ENCODE measurements around the gene PCAT7. TPM values are rescaled to one million over a fixed set of nuclear protein-coding genes. Genes with fewer than 3 reads are reported as not detected.

PCAT7 gene
- total RNA-seq, 1 donor from 2014 or later, result 5.2 TPM

DNA sequence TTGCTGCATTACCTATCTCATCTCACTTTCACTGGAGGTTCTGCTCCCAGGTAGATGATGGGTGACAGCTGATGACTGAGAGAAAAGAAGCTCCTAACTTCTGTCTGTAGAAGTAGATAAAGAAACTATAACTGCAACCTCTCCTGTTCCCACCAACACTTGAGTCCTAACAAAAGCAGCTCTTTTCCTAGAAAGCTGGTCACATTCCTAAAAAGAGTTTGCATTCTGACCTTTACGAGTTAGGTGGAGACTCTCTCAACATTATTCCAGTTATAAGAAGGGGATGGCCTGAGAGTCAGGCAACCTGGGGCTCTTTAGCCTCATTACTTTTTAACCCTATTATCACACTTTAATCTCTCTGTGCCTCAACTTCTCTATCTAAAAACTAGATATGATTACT lies 8.9 kb upstream of the PCAT7 start:
- Histone ChIP-seq H3K4me3 (ENCODE audit: insufficient read depth, low read depth, low read length) (no peak overlapping the region), H3K27ac (ENCODE audit: low read depth, low read length) (no peak overlapping the region), H3K9me3 (ENCODE audit: insufficient read depth, low read depth, low read length) (no peaks in the 10 kb centered on the region), H3K4me2 (ENCODE audit: low read length) (no peak overlapping the region), H3K9ac (ENCODE audit: low read length) (no peak overlapping the region), H4K20me1 (ENCODE audit: insufficient read depth, low read length) (no peaks in the 10 kb centered on the region), H3K27me3 (ENCODE audit: insufficient read depth, low read length) (peaks cover 3% of the 10 kb centered on the region), H3K4me1 (ENCODE audit: insufficient read depth, low read length) (no peaks in the 10 kb centered on the region), H2AFZ (ENCODE audit: low read depth, low read length) (no peak overlapping the region), H3K79me2 (ENCODE audit: insufficient read depth, low read length) (no peaks in the 10 kb centered on the region), H3K36me3 (ENCODE audit: insufficient read depth, low read length) (no peaks in the 10 kb centered on the region)
- peaks cover 4% of the 10 kb centered on the region for H3K4me1 Mint-ChIP-seq (ENCODE audit: low read depth, unreplicated experiment)
- TF ChIP-seq, protein P1, sequence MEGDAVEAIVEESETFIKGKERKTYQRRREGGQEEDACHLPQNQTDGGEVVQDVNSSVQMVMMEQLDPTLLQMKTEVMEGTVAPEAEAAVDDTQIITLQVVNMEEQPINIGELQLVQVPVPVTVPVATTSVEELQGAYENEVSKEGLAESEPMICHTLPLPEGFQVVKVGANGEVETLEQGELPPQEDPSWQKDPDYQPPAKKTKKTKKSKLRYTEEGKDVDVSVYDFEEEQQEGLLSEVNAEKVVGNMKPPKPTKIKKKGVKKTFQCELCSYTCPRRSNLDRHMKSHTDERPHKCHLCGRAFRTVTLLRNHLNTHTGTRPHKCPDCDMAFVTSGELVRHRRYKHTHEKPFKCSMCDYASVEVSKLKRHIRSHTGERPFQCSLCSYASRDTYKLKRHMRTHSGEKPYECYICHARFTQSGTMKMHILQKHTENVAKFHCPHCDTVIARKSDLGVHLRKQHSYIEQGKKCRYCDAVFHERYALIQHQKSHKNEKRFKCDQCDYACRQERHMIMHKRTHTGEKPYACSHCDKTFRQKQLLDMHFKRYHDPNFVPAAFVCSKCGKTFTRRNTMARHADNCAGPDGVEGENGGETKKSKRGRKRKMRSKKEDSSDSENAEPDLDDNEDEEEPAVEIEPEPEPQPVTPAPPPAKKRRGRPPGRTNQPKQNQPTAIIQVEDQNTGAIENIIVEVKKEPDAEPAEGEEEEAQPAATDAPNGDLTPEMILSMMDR (IDR thresholded peaks at IDR 0.05; ENCODE audit: insufficient read depth, low read depth, low read length), result no peak
- TF ChIP-seq EZH2 (IDR thresholded peaks at IDR 0.05; ENCODE audit: insufficient read depth, low read length), result no peak
- FAIRE-seq, result no peak
- no peaks in the 10 kb centered on the region for H3K9me3 Mint-ChIP-seq (ENCODE audit: unreplicated experiment)
- H3K36me3 Mint-ChIP-seq (ENCODE audit: low read depth, unreplicated experiment), result peaks cover 7% of the 10 kb centered on the region
- peaks cover under 1% of the 10 kb centered on the region for H3K27me3 Mint-ChIP-seq (ENCODE audit: low read depth, unreplicated experiment)
- DNase-seq (ENCODE audit: low read depth), result no peak
- H3K27ac Mint-ChIP-seq (ENCODE audit: unreplicated experiment), result no peak overlapping the region
- no peak overlapping the region for H3K4me3 Mint-ChIP-seq (ENCODE audit: unreplicated experiment)

DNA sequence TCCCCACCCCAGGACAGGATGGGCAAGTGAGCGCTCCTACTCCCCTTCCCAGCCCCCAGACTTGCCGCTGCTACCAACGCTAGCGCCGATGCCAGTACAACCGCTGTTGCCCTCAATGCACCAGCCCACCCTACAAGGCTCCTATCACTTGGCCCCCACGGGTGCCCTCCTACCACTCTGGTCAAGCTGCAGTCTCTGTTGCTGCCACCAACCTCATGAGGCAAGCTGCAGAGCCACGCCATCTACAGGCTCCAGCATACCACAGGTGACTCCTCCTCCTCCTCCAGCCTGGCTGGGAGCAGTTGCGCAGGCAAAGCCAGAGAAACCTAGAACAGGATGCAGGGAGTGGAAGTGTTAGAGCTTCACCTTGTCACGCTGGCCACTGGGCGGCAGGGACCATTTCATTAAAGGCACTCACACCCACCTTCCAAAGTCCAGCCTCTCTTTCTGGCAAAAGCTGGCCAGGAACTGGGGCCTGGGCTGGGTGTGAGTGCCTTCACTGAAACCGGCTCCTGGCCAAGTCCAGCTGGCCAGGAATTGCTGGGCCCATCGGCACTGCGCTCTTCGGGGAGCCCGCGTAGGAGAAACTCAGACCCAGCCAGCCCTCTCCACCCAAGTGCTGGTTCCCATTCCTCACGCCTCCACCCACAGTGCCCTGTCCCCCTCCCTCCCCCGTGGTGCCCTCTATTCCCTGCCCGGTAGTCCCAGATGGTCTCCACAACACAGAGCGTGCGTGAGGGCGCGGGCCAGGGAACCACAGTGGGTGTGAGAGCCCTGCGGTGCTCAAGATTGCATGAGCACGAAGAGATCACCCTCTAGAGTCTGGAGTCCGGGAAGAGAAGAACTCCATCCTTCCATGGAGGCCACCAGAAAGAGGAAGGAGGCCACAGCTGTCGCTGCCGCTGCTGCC lies 1.6 kb upstream of the PCAT7 start:
- H3K79me2 ChIP-seq (ENCODE audit: insufficient read depth, low read length), result no peaks in the 10 kb centered on the region
- Mint-ChIP-seq H3K9me3 (ENCODE audit: unreplicated experiment) (no peaks in the 10 kb centered on the region), H3K27me3 (ENCODE audit: low read depth, unreplicated experiment) (peaks cover 4% of the 10 kb centered on the region), H3K4me1 (ENCODE audit: low read depth, unreplicated experiment) (peaks cover 13% of the 10 kb centered on the region), H3K4me3 (ENCODE audit: unreplicated experiment) (no peak overlapping the region), H3K27ac (ENCODE audit: unreplicated experiment) (no peak overlapping the region), H3K36me3 (ENCODE audit: low read depth, unreplicated experiment) (peaks cover 8% of the 10 kb centered on the region)
- no peak overlapping the region for H2AFZ ChIP-seq (ENCODE audit: low read depth, low read length)
- H4K20me1 ChIP-seq (ENCODE audit: insufficient read depth, low read length), result no peaks in the 10 kb centered on the region
- no peak overlapping the region for H3K27ac ChIP-seq (ENCODE audit: low read depth, low read length)
- no peak for DNase-seq (ENCODE audit: low read depth)
- no peak overlapping the region for H3K9ac ChIP-seq (ENCODE audit: low read length)
- H3K36me3 ChIP-seq (ENCODE audit: insufficient read depth, low read length), result no peaks in the 10 kb centered on the region
- no peak overlapping the region for H3K4me2 ChIP-seq (ENCODE audit: low read length)
- FAIRE-seq, result no peak
- H3K4me1 ChIP-seq (ENCODE audit: insufficient read depth, low read length), result no peaks in the 10 kb centered on the region
- no peaks in the 10 kb centered on the region for H3K27me3 ChIP-seq (ENCODE audit: insufficient read depth, low read length)
- H3K9me3 ChIP-seq (ENCODE audit: insufficient read depth, low read depth, low read length), result no peaks in the 10 kb centered on the region
- no peak for TF ChIP-seq EZH2 (IDR thresholded peaks at IDR 0.05; ENCODE audit: insufficient read depth, low read length)
- TF ChIP-seq, protein P1 (IDR thresholded peaks at IDR 0.05; ENCODE audit: insufficient read depth, low read depth, low read length), result no peak
- no peak overlapping the region for H3K4me3 ChIP-seq (ENCODE audit: insufficient read depth, low read depth, low read length)

DNA sequence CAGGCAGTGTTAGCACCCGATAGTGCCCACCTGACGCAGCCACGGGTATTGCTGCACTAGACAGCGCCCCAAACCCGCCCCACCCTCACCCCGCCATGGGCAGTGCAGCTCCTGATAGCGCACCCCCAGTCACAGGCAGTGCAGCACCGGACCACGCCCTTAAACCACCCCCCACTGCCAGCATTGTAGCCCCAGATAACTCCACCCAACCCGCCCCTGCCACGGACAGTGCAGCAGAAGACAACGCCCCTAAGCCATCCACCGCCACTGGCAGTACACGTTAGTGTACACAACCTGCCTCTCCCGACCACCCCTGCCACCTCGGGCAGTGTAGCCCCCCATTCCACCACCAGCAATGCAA lies 825 bp upstream of the PCAT7 start:
- DNase-seq (ENCODE audit: low read depth) (no peak), FAIRE-seq (no peak)
- Mint-ChIP-seq H3K36me3 (ENCODE audit: low read depth, unreplicated experiment) (peaks cover 8% of the 10 kb centered on the region), H3K9me3 (ENCODE audit: unreplicated experiment) (no peaks in the 10 kb centered on the region), H3K4me3 (ENCODE audit: unreplicated experiment) (no peak overlapping the region), H3K4me1 (ENCODE audit: low read depth, unreplicated experiment) (peaks cover 13% of the 10 kb centered on the region), H3K27ac (ENCODE audit: unreplicated experiment) (no peak overlapping the region), H3K27me3 (ENCODE audit: low read depth, unreplicated experiment) (peaks cover 4% of the 10 kb centered on the region)
- Histone ChIP-seq H3K27me3 (ENCODE audit: insufficient read depth, low read length) (no peaks in the 10 kb centered on the region), H3K4me3 (ENCODE audit: insufficient read depth, low read depth, low read length) (no peak overlapping the region), H4K20me1 (ENCODE audit: insufficient read depth, low read length) (no peaks in the 10 kb centered on the region), H2AFZ (ENCODE audit: low read depth, low read length) (no peak overlapping the region), H3K79me2 (ENCODE audit: insufficient read depth, low read length) (no peaks in the 10 kb centered on the region), H3K4me1 (ENCODE audit: insufficient read depth, low read length) (no peaks in the 10 kb centered on the region), H3K4me2 (ENCODE audit: low read length) (no peak overlapping the region), H3K27ac (ENCODE audit: low read depth, low read length) (no peak overlapping the region), H3K36me3 (ENCODE audit: insufficient read depth, low read length) (no peaks in the 10 kb centered on the region), H3K9ac (ENCODE audit: low read length) (no peak overlapping the region), H3K9me3 (ENCODE audit: insufficient read depth, low read depth, low read length) (no peaks in the 10 kb centered on the region)
- no peak for TF ChIP-seq EZH2 (IDR thresholded peaks at IDR 0.05; ENCODE audit: insufficient read depth, low read length)
- TF ChIP-seq, protein P1 (IDR thresholded peaks at IDR 0.05; ENCODE audit: insufficient read depth, low read depth, low read length), result no peak

Measured in astrocyte (in vitro differentiated cells and primary cell).